Fibroblast of gingiva (primary cell): ENCODE data around the gene GSC2.

Source experiments
- DNase-seq: peaks from one replicate; pipeline ENCODE4 v3.0.0-alpha.2; 2011; ENCODE audit warnings: low read depth

The GSC2 gene

DNA sequence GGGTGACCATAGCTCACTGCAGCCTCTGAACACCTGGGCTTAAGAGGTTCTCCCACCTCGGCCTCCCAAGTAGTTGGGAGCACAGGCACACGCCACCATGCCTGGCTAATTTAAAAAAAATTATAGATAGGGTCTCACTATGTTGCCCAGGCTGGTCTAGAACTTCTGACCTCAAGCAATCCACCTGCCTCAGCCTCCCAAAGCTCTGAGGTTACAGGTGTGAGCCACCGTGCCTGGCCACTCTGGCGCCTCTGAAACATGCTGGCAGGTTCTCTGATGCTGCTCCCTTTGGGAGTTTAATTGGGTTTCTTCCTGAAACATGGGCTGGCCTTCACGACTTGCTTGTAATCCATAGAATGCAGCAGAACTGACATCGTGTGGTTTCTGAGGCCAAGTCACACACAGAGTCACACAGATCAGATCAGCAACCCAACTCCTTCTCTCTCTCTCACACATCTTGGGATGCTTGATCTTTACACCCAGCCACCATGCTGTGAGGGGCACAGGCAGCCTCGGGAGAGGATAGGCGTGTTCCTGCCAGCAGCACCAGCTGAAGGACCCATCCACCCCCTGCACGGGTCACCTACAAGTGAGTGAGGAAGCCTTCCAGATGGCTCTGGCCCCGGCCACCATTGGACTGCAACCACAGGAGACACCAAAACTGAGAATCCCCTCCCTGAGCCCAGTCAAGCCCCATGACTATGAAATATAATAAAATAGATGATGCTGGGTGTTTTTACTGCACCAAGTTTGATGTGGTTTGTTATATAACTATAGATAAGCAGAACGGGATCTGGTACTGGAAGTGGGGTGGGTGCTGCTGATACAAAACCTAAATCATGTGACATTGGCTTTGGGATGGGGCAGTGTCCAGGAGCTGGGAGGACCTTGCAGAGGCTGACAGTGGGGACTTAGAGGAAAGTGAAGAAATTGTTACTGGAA, 3.1 kb upstream of the GSC2 start:
- DNase-seq: no peak

DNA sequence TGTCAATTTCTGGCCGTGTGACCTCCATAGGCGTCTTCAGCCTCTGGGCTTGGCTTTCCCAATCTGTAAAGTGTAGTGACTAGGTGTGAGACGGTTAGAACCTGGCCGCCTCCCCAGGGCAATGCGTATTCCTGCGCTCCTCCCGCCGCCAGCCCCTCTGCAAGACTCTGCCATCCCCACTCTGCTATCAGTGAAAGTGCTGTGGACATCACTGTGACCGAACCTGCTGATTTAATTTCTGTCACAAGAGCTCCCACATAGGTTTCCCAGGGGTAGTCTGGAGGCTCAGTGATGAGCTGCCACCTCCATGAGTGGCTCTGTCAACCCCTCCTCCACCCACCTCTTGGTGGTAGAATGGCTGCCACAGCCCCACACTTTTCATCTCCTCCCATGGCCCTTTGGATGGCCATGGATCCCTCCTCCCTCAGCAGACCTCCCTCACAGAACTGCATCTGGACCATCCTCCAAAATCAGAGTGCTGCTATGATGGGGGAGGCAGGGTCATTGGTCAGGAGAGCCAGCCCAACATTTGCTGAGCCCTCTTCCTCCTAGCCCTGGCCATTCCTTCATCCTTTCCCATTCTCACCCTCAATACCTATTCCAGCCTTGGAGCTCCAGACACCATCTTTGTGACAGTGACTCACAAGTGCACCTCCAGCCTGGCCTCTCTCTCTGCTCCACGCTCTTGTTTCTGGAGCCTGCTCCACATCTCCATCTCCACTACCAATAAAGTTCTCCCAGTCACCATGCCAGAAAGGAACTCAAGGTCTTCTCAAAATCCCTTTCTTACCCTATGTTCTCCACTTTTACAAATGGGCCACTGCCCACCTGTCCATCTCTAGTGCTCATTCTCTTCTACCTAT, 1.5 kb upstream of the GSC2 start:
- DNase-seq: no peak

DNA sequence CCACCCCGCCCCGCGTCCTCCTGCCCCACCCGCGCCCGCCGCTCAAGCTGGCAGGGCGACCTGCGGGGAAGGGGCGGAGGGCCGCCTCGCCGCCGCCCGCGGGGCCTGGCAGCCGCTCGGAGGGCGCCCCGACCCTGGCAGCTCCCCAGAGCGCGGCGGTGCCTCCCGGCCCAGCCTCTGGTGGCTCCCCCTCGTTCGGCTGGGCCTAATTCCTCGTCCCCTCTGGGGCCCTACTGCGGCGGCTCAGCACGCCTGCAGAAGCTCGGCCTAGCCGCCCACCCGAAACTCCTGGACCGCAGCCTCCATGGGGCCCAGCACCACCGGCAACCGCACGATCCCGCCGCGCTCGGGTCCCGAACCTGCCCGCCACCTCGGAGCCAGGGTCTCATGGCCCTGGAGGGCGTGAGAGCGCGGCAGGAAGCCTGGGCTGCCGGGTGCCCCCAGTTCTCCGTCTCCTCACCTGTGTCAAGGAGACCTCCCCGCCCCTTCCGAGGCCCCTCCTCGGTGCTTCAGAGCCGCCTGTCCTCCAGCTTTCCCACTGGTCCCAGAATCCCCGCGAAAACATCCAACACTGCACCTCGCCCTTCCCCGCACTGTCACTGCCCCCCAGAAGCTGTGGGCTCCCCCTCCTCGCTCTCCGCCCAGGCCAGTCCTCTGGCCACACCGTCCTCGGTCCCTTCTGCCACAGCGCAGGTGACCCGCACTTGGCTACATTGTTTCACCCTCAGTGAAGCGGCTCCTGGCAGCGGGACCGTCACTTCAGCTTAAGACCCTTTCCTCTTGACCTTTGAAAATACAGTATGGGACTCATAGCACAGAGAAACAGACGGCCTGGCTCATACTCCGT, 613 bp upstream of the GSC2 start:
- DNase-seq: no peak

DNA sequence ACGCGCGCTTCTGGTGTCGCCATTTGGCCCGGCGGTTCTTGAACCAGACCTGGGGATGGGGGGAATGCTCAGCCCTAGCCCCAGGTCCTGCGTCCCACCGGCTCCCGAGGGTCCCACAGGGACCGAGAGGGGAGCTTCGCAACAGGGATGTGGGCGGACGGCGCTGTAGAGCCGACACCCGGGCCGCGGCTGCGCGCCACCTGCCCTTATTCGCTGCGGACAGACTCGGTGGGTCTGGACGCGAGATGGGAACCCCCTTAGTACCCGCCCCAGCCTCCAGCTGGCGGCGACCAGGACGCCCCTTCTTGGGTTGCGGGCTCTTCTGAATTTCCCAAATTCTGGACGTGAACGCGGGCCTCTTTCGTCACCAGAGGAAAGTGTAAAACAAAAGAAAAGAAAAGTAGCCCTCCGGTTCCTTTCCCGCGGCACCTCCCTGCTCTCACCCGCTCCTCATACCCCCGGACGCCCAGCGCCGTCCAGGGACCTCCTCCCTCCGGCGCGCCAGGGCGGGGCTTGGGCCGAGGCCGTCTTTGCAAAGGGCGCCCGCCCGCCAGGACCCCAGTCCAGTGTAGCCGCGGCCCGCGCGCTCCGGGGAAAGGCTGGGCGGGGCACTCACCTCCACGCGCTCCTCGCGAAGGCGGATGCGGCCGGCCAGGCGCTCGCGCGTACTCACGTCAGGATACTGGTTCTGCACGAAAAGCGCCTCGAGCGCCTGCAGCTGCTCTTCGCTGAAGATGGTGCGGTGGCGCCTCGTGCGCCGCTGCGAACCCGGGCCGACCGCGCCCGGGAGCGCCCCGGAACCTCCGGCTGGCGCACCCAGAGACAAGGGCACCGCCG, 827 bp downstream of the GSC2 start:
- DNase-seq: no peak

DNA sequence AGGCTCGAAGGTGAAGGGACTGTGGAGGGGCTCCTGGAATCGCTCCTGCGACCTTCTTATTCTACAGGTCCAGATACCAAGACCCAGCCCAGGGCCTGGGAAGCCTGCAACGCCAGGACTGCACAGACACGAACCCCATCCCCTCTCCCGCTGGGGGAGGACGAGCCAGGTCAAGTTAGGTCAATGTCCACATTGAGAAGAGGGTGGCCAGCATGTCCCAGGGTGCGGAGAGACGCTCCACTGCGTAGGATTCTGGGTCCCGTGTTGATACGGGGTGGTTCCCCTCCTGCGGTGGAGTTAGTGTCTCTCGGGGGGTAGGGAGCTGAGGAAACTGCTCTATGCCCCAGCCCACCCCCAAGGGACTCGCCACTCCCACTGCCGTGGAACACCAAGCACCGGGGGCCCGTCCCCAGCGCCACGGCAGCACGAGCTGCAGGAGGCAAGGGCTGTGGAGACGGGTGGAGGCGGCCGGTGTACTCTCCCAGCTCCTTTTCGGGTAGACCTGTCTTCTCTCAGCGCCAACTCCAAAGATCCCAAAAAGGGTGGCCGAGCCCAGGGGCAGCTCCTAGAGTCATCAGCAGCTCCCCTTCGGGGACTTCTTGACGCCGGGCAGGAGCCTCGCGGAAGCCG, 1.6 kb downstream of the GSC2 start:
- no peak for DNase-seq

DNA sequence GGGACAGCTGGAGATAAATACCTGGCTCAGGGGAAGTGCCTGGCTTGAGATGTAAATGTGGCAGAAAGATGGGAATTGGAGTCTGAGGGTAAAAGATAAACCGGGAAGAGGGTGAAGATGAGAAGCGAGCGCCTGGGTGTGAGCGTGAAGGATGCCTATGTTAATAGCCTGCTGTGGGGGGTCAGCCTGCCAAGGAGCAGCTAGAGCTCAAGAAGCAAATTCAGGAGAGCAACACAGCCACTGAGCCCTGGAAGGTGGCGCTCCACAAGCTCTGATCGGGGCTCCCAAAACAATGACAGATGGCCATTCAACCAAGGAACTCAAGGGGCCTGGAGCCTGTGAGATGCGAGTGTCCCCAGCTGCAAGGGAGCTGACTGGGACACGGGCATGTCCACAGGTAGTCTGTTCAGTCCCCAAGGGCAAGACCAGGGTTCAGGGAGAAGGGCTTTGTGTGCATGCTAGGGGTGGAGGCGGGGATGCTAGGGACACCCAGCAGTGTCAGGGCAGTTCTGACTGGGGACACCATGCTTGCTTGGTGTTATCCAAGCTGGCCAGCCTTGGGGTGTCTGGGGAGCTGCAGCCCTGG, 2.8 kb downstream of the GSC2 start:
- no peak for DNase-seq

DNA sequence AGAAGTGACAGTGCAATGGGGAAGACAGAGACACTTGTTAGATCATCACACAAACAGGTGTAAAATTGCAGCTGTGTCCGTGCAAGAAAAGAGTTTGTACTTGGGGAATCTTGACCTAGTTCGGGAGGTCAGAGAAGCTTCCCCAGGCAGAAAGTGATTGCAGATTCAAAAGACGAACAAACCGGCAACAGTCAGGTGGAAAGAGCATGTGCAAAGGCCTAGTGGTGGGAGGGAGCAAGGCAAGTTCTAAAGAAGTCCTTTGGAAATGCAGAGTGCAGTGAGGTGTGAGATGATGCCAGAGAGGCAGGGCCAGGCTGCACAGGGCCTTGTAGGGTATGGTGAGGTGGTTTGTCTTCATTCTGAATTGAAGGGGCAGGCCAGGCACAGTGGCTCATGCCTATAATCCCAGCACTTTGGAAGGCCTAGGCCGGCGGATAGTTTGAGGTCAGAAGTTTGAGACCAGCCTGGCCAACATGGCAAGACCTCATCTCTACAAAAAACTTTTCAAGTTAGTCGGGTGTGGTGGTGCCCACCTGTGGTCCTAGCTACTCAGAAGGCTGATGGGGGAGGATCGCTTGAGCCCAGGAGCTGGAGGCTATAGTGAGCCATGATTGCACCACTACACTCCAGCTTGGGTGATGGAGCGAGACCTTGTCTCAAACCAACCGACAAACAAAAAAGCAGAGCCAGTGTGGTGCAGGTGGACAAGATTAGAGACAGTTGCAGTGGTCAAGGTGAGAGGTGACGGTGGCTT, 3.7 kb downstream of the GSC2 start:
- no peak for DNase-seq

DNA sequence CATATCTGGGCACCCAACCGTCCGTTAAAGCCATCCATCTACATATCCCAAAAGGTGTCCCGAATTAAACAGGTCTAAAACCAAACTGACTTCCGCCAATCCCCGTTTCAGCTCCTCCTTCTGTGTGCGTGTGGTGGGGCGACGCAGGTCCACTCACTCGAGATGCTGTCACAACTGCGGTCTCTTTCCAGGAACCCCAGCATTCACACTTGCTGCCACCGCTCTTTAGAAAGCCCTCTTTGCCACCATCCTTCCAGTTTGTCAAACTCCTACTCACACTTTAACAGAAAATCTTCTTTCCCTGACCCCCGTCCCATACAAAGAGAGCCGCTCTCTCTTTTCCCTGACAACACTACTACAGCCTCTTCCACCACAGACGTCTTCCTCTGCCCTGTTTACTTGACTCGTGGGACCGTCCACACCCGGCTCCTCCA, 6.1 kb downstream of the GSC2 start:
- DNase-seq: peak; percentile 21

DNA sequence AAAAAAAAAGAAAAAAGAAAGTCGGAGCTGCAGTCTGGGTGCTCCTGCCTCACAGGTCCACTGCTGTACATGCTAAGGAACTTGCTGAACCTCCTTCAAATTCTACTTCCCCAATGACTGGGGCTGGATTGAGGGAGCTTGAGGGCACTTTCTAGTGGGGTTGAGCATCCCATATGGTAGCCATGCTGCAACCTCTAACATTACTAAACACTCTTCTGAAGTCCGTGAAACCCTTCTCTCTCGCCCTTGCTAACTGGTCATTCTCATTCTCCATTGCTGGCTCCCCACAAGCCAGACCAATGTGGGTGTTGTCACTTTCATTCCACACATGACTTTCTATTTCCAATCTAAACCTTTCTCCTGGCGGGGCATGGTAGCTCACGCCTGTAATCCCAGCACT, 6.9 kb downstream of the GSC2 start:
- DNase-seq: no peak

DNA sequence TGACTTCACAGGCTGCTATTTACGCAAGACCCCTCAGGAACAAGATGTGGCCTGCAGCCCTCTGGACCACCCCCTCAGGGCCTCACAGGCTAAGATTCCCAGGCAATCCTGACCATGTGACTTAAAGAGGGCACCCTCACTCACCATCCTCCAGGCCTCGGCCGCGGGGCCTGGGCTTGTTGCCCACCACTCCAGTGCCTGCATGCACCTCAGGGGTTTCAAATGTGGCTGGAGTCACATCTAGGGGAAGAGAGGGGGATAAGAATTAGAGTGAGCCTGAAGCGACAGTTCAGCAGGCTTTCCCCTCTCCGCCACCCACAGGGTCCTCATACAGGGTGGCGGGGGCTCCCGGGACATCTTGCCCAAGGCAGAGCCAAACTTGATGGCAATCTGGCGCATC, 7.7 kb downstream of the GSC2 start:
- DNase-seq: no peak

DNA sequence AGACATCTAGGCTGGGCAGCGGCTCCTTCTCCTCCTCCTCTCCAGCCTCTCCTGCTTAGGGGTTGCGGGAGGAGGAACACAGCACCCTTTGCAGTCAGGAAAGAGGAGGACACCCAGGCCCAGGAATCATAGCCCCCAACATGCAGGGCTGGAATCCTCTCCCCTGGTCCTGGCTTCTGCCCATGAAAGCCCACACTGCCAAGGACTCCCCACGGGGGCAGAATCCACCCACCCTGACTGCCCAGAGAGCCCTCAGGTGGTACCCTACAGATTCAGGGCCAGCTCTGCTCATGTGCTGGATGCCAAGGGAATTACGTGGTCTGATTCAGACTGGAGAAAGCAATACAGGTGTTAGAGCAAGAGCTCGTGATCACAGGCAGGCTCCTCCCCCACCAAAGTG, 10.1 kb downstream of the GSC2 start:
- DNase-seq: no peak

DNA sequence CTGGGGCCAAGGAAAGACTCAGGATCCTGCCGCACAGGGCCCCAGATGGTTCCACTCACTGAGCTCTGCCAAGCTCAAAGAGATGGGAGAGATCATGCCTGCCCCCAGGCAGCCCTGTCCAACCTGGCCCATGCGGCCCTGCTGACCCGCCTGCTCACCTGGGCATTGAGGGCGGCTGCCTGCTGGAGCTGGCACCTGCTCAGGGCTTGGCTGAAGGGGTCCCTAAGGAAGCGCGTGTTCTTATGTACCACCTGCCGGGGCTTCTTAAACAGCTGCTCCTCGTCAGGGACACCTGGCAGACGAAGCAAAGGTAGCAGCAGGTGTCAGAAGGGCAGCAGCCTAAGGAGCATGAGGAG, 11.1 kb downstream of the GSC2 start:
- DNase-seq: no peak

DNA sequence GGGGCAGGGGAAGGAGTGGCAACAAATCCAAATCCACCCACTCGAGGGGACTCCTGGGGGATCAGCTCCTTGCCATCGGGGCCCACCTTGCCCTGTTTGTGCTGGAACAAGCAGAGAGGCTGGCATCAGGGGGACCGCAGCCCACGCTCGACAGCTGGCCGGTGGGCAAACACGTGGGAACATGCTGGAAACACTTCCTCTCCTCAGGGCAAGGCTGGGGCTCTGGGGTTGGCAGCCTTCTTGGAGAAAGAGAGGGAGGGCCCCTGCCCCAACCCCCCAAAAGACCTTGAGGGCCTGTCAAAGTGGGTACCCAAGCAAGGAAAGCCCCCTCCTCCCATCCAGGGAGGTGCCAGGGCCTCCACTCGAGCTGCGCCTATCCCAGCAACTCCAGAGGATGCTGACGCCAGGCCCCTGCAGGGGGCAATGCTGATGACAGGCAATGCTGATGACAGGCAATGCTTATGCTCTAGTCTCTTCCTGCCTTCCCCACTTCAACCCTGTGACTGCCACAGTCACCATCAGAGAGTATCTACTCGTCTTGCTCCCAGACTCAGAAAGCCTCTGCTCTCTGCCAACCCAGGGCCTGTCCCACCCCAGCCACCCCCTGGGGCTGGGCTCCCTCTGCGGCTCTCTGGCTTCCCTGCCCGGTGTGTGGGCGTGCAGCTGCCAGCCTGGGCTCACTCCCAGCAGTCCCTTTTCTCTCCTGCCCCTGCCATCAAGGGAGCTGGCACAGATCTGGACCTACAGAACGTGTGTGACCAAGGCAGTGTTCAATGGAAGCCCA, 11.7 kb downstream of the GSC2 start:
- no peak for DNase-seq

DNA sequence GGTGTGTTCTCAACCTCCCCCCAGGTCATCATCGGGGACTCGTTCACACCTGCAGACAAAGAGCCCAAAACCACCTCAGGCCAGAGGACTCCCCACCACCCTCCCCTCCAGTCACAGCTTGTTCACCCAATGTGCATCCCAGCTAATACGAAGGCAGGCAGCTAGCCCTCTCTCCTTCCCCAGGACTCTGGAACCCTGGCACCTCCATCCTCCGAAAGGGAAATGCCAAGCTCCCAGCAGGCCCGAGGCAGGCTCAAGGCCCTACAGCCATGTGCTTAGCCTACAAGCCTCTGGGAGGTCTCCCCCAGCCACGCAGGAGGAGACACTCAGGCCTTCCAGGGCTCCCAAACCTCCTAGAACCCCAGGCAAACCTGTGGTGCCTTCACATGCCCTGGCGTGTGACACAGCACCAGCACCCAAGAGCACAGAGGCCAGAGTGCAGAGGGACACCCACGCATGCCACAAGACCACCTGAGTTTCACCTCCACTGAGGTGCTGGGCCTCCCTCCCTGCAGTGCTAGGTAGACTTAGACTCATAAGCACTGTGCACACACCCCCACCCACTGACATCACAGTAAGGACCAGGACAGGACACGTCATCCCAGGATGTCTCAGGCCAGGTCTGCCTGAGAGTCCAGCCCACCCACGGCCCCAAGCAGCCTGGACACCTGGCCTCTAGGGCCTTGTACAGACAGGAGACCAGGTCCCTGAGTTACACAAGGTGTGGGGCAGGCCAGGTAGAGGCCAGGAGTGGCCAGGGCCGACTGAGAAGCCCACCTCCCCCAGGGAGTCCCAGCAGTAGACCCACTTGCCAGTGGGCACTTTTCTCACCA, 12.5 kb downstream of the GSC2 start:
- DNase-seq: no peak

DNA sequence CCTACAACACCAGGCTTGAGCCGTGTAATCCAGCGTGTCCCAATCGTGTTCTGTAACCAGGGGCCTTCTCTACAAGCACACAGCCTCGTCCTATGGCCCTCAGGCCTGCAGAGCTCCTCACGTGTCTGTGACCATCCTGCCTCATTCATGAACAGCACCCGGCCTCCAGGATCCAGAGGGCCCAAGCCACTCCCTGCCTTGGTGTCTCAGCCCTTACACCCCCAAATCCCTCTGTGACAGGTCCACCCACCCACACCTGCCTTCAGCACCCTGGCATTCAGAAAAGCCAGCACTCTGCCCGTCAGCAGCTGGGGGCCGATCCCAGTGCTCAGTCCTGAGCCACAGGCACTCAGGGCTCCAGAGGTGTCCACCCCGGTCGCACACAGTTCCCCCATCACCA, 13.2 kb downstream of the GSC2 start:
- no peak for DNase-seq

DNA sequence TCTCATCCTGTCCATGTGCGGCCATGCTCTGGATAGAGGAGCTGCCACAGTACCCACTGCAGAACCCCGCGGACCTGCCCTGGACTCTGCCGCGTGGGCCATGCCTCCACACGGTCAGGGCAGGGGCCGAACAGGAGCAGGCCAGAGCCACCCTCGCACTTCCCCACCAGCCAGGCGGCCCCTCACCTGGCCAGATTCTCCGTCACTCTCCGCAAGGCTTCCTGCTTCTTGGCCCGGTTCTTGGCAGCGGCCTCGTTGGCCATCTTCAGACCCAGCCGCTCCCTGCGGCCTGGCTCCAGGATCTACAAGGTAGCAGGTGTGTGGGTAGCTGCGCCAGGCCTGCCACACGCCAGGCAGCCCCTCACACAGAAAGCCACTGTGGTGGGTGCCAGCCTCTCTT, 15.2 kb downstream of the GSC2 start:
- no peak for DNase-seq

DNA sequence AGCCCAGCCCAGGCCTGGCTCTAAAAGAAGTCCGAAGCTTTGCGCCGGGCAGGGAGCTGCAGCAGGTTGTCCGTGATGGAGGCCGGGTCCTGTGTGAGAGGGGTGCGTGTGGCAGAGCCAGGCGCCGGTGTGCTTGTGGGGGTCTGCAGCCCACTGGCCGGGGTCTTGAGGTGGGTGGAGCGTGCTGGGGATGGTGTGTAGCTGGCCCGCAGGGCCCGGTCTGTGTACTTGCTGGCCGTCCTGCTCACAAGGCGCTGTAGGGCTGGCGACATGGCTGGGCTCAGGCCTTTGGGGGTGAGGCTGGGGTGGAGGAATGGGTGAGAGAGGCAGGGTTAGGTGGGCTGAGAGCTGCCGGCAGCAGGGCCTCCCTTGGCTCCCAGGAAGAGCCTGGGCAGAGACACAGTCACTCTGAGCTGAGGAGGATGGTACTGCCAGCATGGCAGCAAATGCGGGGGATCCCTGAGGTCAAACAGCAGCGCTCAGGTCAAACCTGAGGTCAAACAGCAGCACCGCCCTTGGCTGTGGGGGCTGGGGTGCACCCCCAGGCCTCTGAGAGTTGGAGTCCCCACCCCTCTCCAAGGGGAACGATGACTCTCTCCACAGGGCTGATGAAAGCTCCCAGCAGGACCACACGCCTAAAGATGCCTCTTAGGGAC, 15.8 kb downstream of the GSC2 start:
- DNase-seq: no peak
